HEK293 (cell line): ENCODE data around the gene ADAMTS13.

Experiments
- CTCF ChIA-PET: fragments of 350-600 bp; formaldehyde crosslinking; extraction: SDS; loops from one replicate; lab custom pipeline; 2021; ENCODE audit warnings: antibody characterized with exemption; lab: Yijun Ruan, JAX
- POLR2A ChIA-PET: fragments of 300-600 bp; formaldehyde crosslinking; extraction: SDS; loops from one replicate; lab custom pipeline; 2020; ENCODE audit warnings: antibody characterized with exemption, inconsistent platforms; lab: Yijun Ruan, JAX
- H3K27ac ChIP-seq: fragments of 200-500 bp; sonication (Bioruptor generic); 2 replicates; pipeline ENCODE4 v1.5.1; 2014; ENCODE audit warnings: low read depth, low read length, control low read depth, inconsistent platforms; ENCODE audit errors: extremely low read depth
- H3K36me3 ChIP-seq, 2 experiments: fragments of 200-500 bp in 1 of 2; sonication (Bioruptor generic) in 1 of 2; 1 replicate in 1 of 2; 2 replicates in 1 of 2; pipeline ENCODE4 v1.5.1; 2014 to 2017; ENCODE audit warnings: inconsistent platforms in 2 of 2, low read length in 2 of 2; ENCODE audit not compliant: control insufficient read depth in 2 of 2, insufficient read depth in 1 of 2
- H3K4me1 ChIP-seq: fragments of 200-500 bp; sonication (Bioruptor generic); 2 replicates; pipeline ENCODE4 v1.5.1; 2014; ENCODE audit warnings: mild to moderate bottlenecking, low read length, inconsistent platforms; ENCODE audit not compliant: control insufficient read depth, insufficient read depth
- H3K4me3 ChIP-seq: 2 replicates; pipeline ENCODE4 v1.5.1; 2011; ENCODE audit warnings: low read depth, mild to moderate bottlenecking, control low read depth, low read length, moderate library complexity
- H3K9me3 ChIP-seq: fragments of 200-500 bp; sonication (Bioruptor generic); 2 replicates; pipeline ENCODE4 v1.5.1; 2014; ENCODE audit warnings: low read depth, low read length, inconsistent platforms; ENCODE audit not compliant: control insufficient read depth, insufficient read depth
- EGR2 ChIP-seq: fragments of 450-650 bp; formaldehyde crosslinking; IDR thresholded peaks from 2 replicates; pipeline ENCODE4 v1.5.1; 2016; ENCODE audit warnings: low read depth, missing biosample characterization, missing genetic modification characterization
- GLI4 ChIP-seq: fragments of 450-650 bp; formaldehyde crosslinking; IDR thresholded peaks from 2 replicates; pipeline ENCODE4 v1.5.1; 2016; ENCODE audit warnings: missing biosample characterization, missing genetic modification characterization
- SALL2 ChIP-seq: fragments of 450-650 bp; formaldehyde crosslinking; IDR thresholded peaks from 2 replicates; pipeline ENCODE4 v1.5.0; 2017; ENCODE audit warnings: missing biosample characterization, mild to moderate bottlenecking, missing genetic modification characterization, borderline replicate concordance
- YY2 ChIP-seq: fragments of 450-650 bp; formaldehyde crosslinking; IDR thresholded peaks from 2 replicates; pipeline ENCODE4 v1.5.1; 2016; ENCODE audit warnings: missing biosample characterization, missing genetic modification characterization
- ZBTB10 ChIP-seq: fragments of 450-650 bp; formaldehyde crosslinking; IDR thresholded peaks from 2 replicates; pipeline ENCODE4 v1.5.1; 2016; ENCODE audit warnings: missing biosample characterization, missing genetic modification characterization
- ZBTB17 ChIP-seq: fragments of 450-650 bp; formaldehyde crosslinking; IDR thresholded peaks from 2 replicates; pipeline ENCODE4 v1.5.1; 2016; ENCODE audit warnings: missing biosample characterization, missing genetic modification characterization
- ZNF169 ChIP-seq: fragments of 450-650 bp; formaldehyde crosslinking; IDR thresholded peaks from 2 replicates; pipeline ENCODE4 v1.5.1; 2016; ENCODE audit warnings: missing biosample characterization, missing genetic modification characterization
- ZNF202 ChIP-seq: fragments of 450-650 bp; formaldehyde crosslinking; IDR thresholded peaks from 2 replicates; pipeline ENCODE4 v1.5.1; 2016; ENCODE audit warnings: missing biosample characterization, missing genetic modification characterization, borderline replicate concordance
- ZNF248 ChIP-seq: fragments of 450-650 bp; formaldehyde crosslinking; IDR thresholded peaks from 2 replicates; pipeline ENCODE4 v1.5.1; 2017; ENCODE audit warnings: missing biosample characterization, missing genetic modification characterization
- ZNF362 ChIP-seq: fragments of 450-650 bp; formaldehyde crosslinking; IDR thresholded peaks from 2 replicates; pipeline ENCODE4 v1.5.1; 2016; ENCODE audit warnings: missing biosample characterization, missing genetic modification characterization
- ZNF488 ChIP-seq: fragments of 450-650 bp; formaldehyde crosslinking; IDR thresholded peaks from 2 replicates; pipeline ENCODE4 v1.5.1; 2016; ENCODE audit warnings: missing biosample characterization, missing genetic modification characterization
- ZNF513 ChIP-seq: fragments of 450-650 bp; IDR thresholded peaks from 2 replicates; pipeline ENCODE4 v1.5.1; 2018; ENCODE audit warnings: missing biosample characterization, missing genetic modification characterization
- ZNF530 ChIP-seq: fragments of 450-650 bp; formaldehyde crosslinking; IDR thresholded peaks from 2 replicates; pipeline ENCODE4 v1.5.1; 2016; ENCODE audit warnings: low read depth, missing biosample characterization, missing genetic modification characterization
- ZNF621 ChIP-seq: fragments of 450-650 bp; formaldehyde crosslinking; IDR thresholded peaks from 2 replicates; pipeline ENCODE4 v1.5.1; 2017; ENCODE audit warnings: missing biosample characterization, missing genetic modification characterization
- ZNF707 ChIP-seq: fragments of 450-650 bp; formaldehyde crosslinking; IDR thresholded peaks from 2 replicates; pipeline ENCODE4 v1.5.1; 2016; ENCODE audit warnings: missing biosample characterization, missing genetic modification characterization
- ZNF768 ChIP-seq: fragments of 450-650 bp; formaldehyde crosslinking; IDR thresholded peaks from 2 replicates; pipeline ENCODE4 v1.5.1; 2018; ENCODE audit warnings: missing biosample characterization, mild to moderate bottlenecking, missing genetic modification characterization
- TF ChIP-seq, protein P1 (sequence below): fragments of 450-650 bp; formaldehyde crosslinking; IDR thresholded peaks from 2 replicates; pipeline ENCODE4 v1.5.1; 2017; ENCODE audit warnings: missing biosample characterization, mild to moderate bottlenecking, missing genetic modification characterization, moderate library complexity
- TF ChIP-seq, protein P2 (sequence below): fragments of 450-650 bp; formaldehyde crosslinking; IDR thresholded peaks from 2 replicates; pipeline ENCODE4 v1.5.1; 2017; ENCODE audit warnings: missing biosample characterization, missing genetic modification characterization
- TF ChIP-seq, protein P3 (sequence below): fragments of 450-650 bp; formaldehyde crosslinking; IDR thresholded peaks from 2 replicates; pipeline ENCODE4 v1.5.1; 2016; ENCODE audit warnings: missing biosample characterization, missing genetic modification characterization

The ADAMTS13 gene

GRCh38 chr9:133380734-133381133 is 41.4 kb upstream of the ADAMTS13 start:
- ChIA-PET CTCF (interaction anchor here (0.8 to 1.6 kb wide), 3 partner anchors 17 to 195 kb away, joined by 3 to 6 read pairs (median 5); no protein-coding TSS in a partner anchor), POLR2A (interaction anchor here (0.7 to 1.0 kb wide), 2 partner anchors 15 to 27 kb away, joined by 3 read pairs; no protein-coding TSS in a partner anchor)
- no peaks in the 10 kb centered on the region for H3K36me3 ChIP-seq
- H3K4me3 ChIP-seq: no peak overlapping the region
- H3K27ac ChIP-seq: no peak overlapping the region
- 0 out of 2 replicates have a peak, but pooled peaks have one; percentile 23 for TF ChIP-seq ZNF362 (tag by site-specific recombination)
- no peak for TF ChIP-seq ZBTB17 (tag by site-specific recombination)
- no peaks in the 10 kb centered on the region for H3K9me3 ChIP-seq
- peaks cover 5% of the 10 kb centered on the region for H3K4me1 ChIP-seq

DNA sequence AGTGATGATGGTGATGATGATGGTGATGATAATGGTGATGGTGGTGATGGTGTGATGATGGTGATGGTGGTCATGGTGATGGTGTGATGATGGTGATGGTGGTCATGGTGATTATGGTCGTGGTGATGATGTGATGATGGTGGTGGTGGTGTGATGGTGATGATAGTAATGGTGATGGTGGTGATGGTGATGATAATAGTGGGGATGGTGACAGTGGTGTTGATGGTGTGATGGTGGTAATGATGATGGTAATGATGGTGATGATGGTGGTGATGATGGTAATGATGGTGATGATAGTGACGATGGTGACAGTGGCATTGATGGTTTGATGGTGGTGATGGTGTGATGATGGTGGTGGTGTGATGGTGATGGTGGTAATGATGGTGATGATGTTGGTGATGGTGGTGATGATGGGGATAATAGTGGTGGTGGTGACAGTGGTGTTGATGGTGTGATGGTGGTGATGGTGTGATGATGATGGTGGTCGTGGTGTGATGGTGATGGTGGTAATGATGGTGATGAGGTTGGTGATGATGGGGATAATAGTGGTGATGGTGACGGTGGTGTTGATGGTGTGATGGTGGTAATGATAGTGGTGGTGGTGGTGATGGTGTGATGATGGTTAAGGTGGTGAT is 39.5 kb upstream of the ADAMTS13 start:
- ChIA-PET POLR2A (no interaction called here), CTCF (no interaction called here)
- Histone ChIP-seq H3K36me3 (no peaks in the 10 kb centered on the region), H3K4me1 (peaks cover 5% of the 10 kb centered on the region), H3K9me3 (no peaks in the 10 kb centered on the region), H3K27ac (no peak overlapping the region), H3K4me3 (no peak overlapping the region)
- TF ChIP-seq ZNF169 (tag by site-specific recombination) (0 out of 2 replicates have a peak, but pooled peaks have one; percentile 32), ZNF513 (peak; percentile 88), ZNF488 (peak; percentile 31; the same call in 1 of the 2 replicates), ZNF202 (0 out of 2 replicates have a peak, but pooled peaks have one; percentile 63), ZNF621 (tag by site-specific recombination) (peak; percentile 59; the same call in 1 of the 2 replicates), ZNF248 (tag by site-specific recombination) (peak; percentile 71; the same call in 1 of the 2 replicates), EGR2 (no peak), YY2 (peak; percentile 63), ZNF530 (tag by site-specific recombination) (no peak; the same call in 1 of the 2 replicates), ZNF768 (no peak), GLI4 (tag by site-specific recombination) (0 out of 2 replicates have a peak, but pooled peaks have one; percentile 15), SALL2 (tag by site-specific recombination) (0 out of 2 replicates have a peak, but pooled peaks have one; percentile 66), ZNF707 (0 out of 2 replicates have a peak, but pooled peaks have one; percentile 12), ZBTB10 (tag by site-specific recombination) (0 out of 2 replicates have a peak, but pooled peaks have one; percentile 19)
- TF ChIP-seq, protein P1, sequence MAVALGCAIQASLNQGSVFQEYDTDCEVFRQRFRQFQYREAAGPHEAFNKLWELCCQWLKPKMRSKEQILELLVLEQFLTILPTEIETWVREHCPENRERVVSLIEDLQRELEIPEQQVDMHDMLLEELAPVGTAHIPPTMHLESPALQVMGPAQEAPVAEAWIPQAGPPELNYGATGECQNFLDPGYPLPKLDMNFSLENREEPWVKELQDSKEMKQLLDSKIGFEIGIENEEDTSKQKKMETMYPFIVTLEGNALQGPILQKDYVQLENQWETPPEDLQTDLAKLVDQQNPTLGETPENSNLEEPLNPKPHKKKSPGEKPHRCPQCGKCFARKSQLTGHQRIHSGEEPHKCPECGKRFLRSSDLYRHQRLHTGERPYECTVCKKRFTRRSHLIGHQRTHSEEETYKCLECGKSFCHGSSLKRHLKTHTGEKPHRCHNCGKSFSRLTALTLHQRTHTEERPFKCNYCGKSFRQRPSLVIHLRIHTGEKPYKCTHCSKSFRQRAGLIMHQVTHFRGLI (tag by site-specific recombination): no peak
- TF ChIP-seq, protein P2, sequence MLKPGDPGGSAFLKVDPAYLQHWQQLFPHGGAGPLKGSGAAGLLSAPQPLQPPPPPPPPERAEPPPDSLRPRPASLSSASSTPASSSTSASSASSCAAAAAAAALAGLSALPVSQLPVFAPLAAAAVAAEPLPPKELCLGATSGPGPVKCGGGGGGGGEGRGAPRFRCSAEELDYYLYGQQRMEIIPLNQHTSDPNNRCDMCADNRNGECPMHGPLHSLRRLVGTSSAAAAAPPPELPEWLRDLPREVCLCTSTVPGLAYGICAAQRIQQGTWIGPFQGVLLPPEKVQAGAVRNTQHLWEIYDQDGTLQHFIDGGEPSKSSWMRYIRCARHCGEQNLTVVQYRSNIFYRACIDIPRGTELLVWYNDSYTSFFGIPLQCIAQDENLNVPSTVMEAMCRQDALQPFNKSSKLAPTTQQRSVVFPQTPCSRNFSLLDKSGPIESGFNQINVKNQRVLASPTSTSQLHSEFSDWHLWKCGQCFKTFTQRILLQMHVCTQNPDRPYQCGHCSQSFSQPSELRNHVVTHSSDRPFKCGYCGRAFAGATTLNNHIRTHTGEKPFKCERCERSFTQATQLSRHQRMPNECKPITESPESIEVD (tag by site-specific recombination): no peak
- TF ChIP-seq, protein P3, sequence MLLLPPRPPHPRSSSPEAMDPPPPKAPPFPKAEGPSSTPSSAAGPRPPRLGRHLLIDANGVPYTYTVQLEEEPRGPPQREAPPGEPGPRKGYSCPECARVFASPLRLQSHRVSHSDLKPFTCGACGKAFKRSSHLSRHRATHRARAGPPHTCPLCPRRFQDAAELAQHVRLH (tag by site-specific recombination): 0 out of 2 replicates have a peak, but pooled peaks have one; percentile 12
